Psoas muscle (tissue), 8 donors: ENCODE measurements around the gene SERPINB2. TPM values are rescaled to one million over a fixed set of nuclear protein-coding genes. Genes with fewer than 3 reads are reported as not detected.

Experiments used
- ATAC-seq, 4 donors: fragments of 200-7000 bp; cut with Tn5 transposase; one replicate each; pipeline ENCODE4 v1.9.1; 2020; ENCODE audit warnings: moderate library complexity in 3 of 4, mild to moderate bottlenecking in 2 of 4
- DNase-seq, 2 donors: peaks; one replicate each; pipeline ENCODE4 v3.0.0-alpha.2; 2020
- H3K27ac ChIP-seq: fragments of 200-600 bp; one replicate; pipeline ENCODE4 v1.8.0; 2022
- H3K27me3 ChIP-seq, 3 donors: fragments of 200-600 bp in 1 of 3; one replicate each; pipeline versions ENCODE4 v1.6.1 to v1.8.0; 2013 to 2022; ENCODE audit warnings: low read length in 2 of 3, mild to moderate bottlenecking in 2 of 3, moderate library complexity in 1 of 3; ENCODE audit not compliant: insufficient read depth in 3 of 3
- H3K36me3 ChIP-seq, 2 donors: fragments of 200-600 bp in 1 of 2; one replicate each; pipeline versions ENCODE4 v1.6.1 to v1.8.0; 2013 to 2022; ENCODE audit warnings: low read depth in 1 of 2, mild to moderate bottlenecking in 1 of 2, moderate library complexity in 1 of 2; ENCODE audit not compliant: insufficient read depth in 1 of 2
- H3K4me1 ChIP-seq: fragments of 200-600 bp; one replicate; pipeline ENCODE4 v1.8.0; 2022
- H3K4me3 ChIP-seq: fragments of 200-600 bp; one replicate; pipeline ENCODE4 v1.8.0; 2022; ENCODE audit warnings: mild to moderate bottlenecking
- H3K9me3 ChIP-seq: fragments of 200-600 bp; one replicate; pipeline ENCODE4 v1.8.0; 2022
- CTCF ChIP-seq: fragments of 200-600 bp; IDR thresholded peaks from one replicate; pipeline ENCODE4 v1.8.0; 2022; ENCODE audit warnings: antibody characterized with exemption
- WGBS, 3 donors: extraction: QIAGEN DNeasy Blood & Tissue Kit; methylation state at CpG; one replicate each; pipeline versions ENCODE4 v1.1.6 to v1.1.7; 2013; 5-methylcytosine and 5-hydroxymethylcytosine counted together
- intact Hi-C, 2 donors: fragments of 100-400 bp; cut with DNase I; formaldehyde crosslinking; loops; one replicate each; pipeline versions ENCODE4 v1.11.0 to v1.14.2; 2022
- polyA plus RNA-seq, 3 donors: library from polyadenylated mRNA; stranded (reverse); fragments of 200-250 nt; gene quantifications; one replicate each; pipeline ENCODE4 v1.2.3, GENCODE V29; 2013
- total RNA-seq, 4 donors: library from RNA; stranded (reverse); fragmentation: NEBNext Ultra II Directional in 2 of 4; extraction: Animal tissue kit (Norgen Biotek cat#: 25700) in 2 of 4; gene quantifications; one replicate each; pipeline versions ENCODE4 v1.2.1 to v1.2.4, GENCODE V29; 2021 to 2023
- donor health status: healthy with polysubstance abuse.
- donor health status: DM: no; HTN: no; CAD: no; lungs with moderate emphysema.
- donor health status: Bipolar disorder and iron deficiency.
- donor health status: healthy.
- donor health status: DM: yes; HTN: yes; CAD: no.
- donor health status: DM: no; HTN: no; CAD: no.
- donor health status: DM: no; HTN: no; CAD: no.
- donor health status: DM: yes; HTN: yes; CAD: no.

The SERPINB2 gene
- total and polyA plus RNA-seq, 7 donors = 0.03 to 0.22 (median 0.18) TPM; not detected in 3

GRCh38 chr18:63881851-63882250 is 5.7 kb upstream of the SERPINB2 start:
- intact Hi-C loops = no loop called here
- no peak overlapping the region for H3K4me3 ChIP-seq
- DNase-seq = no peak
- H3K36me3 ChIP-seq = no peaks in the 10 kb centered on the region
- H3K27ac ChIP-seq = no peak overlapping the region
- 78 to 88% (median 82%) methylated on average over 4 of the region's 4 CpGs for WGBS, 3 donors
- ATAC-seq = no peak
- H3K9me3 ChIP-seq = no peaks in the 10 kb centered on the region
- TF ChIP-seq CTCF = no peak
- H3K4me1 ChIP-seq = no peaks in the 10 kb centered on the region
- peaks cover 0 to 3% (median 0%) of the 10 kb centered on the region in 3 donors for H3K27me3 ChIP-seq

DNA sequence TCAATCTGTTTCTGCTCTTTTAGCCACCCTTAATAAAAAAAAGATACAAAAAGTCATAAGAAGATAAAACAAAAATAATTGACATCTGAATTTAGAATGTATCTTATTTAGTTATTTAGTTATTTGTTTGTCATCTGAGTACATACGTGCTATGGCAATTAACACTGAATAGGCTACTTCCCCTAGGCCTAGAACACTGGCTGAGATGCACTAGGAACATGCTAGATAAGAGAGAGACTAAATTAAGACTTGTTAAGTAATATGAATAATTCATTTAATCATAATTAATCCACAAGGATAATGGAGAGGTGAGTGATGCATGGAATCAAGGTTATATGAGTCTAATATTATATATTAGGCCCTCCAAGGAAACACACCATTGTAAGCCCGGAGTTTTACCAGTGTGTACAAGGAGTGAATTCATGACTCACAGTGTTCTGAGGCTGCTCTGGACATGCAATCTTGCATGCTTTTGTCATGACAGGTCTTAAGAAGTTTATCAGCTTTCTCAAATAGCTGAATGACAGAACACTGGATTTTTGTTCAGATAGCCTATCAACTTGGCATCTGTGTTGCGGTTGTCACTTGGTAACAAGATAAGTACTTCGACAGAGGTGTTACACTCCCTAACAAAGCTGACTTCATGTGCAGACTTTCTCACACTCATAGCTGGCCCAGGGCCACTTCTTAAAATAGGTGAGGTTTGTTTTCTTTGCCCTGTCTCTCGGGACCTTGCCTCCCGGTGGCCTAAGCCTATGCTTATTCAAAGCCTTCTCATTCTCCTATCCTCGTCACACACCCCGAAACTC is 5.0 kb upstream of the SERPINB2 start:
- peak; percentile 40 to 84 (median 67) for ATAC-seq
- no peak overlapping the region for H3K4me3 ChIP-seq
- no peak for TF ChIP-seq CTCF
- H3K9me3 ChIP-seq = no peaks in the 10 kb centered on the region
- WGBS, 3 donors = 48 to 69% (median 48%) methylated on average over 8 of the region's 8 CpGs
- H3K27ac ChIP-seq = no peak overlapping the region
- H3K27me3 ChIP-seq = peaks cover 0 to 3% (median 0%) of the 10 kb centered on the region in 3 donors
- no peak for DNase-seq
- H3K4me1 ChIP-seq = no peaks in the 10 kb centered on the region
- H3K36me3 ChIP-seq = no peaks in the 10 kb centered on the region
- intact Hi-C loops = no loop called here

DNA sequence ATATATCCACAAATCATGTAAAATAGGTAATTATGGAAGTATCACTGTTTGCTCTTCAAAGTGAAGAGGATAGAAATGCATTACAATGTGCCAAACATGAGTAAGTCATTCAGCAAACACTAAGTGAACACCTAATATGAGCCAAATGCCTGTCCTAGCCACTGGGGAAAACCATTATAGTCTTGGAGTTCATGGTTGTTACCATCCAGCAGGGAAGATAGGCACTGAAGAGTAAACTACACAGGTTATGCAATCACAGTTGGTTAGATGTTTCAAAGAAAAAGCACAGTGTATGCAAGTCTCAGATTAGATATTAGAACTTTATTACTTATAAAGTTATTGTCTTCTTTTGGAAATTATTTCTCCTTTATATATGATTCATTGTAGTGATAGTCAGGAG is 3.9 kb upstream of the SERPINB2 start:
- no peak overlapping the region for H3K27ac ChIP-seq
- peaks cover 0 to 3% (median 0%) of the 10 kb centered on the region in 3 donors for H3K27me3 ChIP-seq
- H3K4me1 ChIP-seq = no peaks in the 10 kb centered on the region
- TF ChIP-seq CTCF = no peak
- no peak for DNase-seq
- intact Hi-C loops = no loop called here
- H3K4me3 ChIP-seq = no peak overlapping the region
- no peak for ATAC-seq
- no peaks in the 10 kb centered on the region for H3K9me3 ChIP-seq
- no peaks in the 10 kb centered on the region for H3K36me3 ChIP-seq

- 0 to 9% (median 8%) methylated on average over 1 of the region's 1 CpG for WGBS, 3 donors
- Histone ChIP-seq H3K27me3 (no peaks in the 10 kb centered on the region), H3K9me3 (no peaks in the 10 kb centered on the region), H3K36me3 (no peaks in the 10 kb centered on the region), H3K4me1 (no peaks in the 10 kb centered on the region), H3K4me3 (no peak overlapping the region), H3K27ac (no peak overlapping the region)
- ATAC-seq (no peak), DNase-seq (no peak)
- no peak for TF ChIP-seq CTCF
- intact Hi-C loops = no loop called here
Observed at GRCh38 chr18:63888470-63889190, 1.1 kb downstream of the SERPINB2 start.
